Spleen (tissue), 11 donors: ENCODE measurements around the gene MVK. TPM values are rescaled to one million over a fixed set of nuclear protein-coding genes. Genes with fewer than 3 reads are reported as not detected.

ENCODE experiments used
- DNase-seq: peaks from one replicate; pipeline ENCODE4 v3.0.0-alpha.2; 2020
- H3K27ac ChIP-seq, 8 donors: fragments of 200-600 bp; sonication (generic) in 7 of 8; 1 replicate in 4 of 8; 2 replicates in 4 of 8; pipeline versions ENCODE4 v1.5.0 to v1.8.0; 2016 to 2021; ENCODE audit warnings: inconsistent platforms in 4 of 8, mild to moderate bottlenecking in 4 of 8, moderate library complexity in 1 of 8
- H3K27me3 ChIP-seq, 7 donors: fragments of 200-600 bp; sonication (generic) in 6 of 7; replicated peaks in 1 of 7; 1 replicate in 4 of 7; 2 replicates in 3 of 7; pipeline versions ENCODE4 v1.5.0 to v1.8.0; 2016 to 2021; ENCODE audit warnings: inconsistent platforms in 3 of 7, mild to moderate bottlenecking in 1 of 7
- H3K36me3 ChIP-seq, 6 donors: fragments of 200-600 bp; sonication (generic) in 5 of 6; 1 replicate in 4 of 6; 2 replicates in 2 of 6; pipeline versions ENCODE4 v1.5.0 to v1.8.0; 2016 to 2021; ENCODE audit warnings: inconsistent platforms in 2 of 6
- H3K4me1 ChIP-seq, 6 donors: fragments of 200-600 bp; sonication (generic) in 5 of 6; 1 replicate in 3 of 6; 2 replicates in 3 of 6; pipeline versions ENCODE4 v1.5.0 to v1.8.0; 2016 to 2021; ENCODE audit warnings: inconsistent platforms in 3 of 6
- H3K4me3 ChIP-seq, 8 donors: fragments of 200-600 bp; sonication (generic) in 7 of 8; 1 replicate in 4 of 8; 2 replicates in 4 of 8; pipeline versions ENCODE4 v1.5.0 to v1.8.0; 2016 to 2021; ENCODE audit warnings: inconsistent platforms in 4 of 8, mild to moderate bottlenecking in 4 of 8, moderate library complexity in 2 of 8
- H3K9me3 ChIP-seq, 8 donors: fragments of 200-600 bp; sonication (generic) in 7 of 8; 1 replicate in 4 of 8; 2 replicates in 4 of 8; pipeline versions ENCODE4 v1.5.0 to v1.8.0; 2016 to 2021; ENCODE audit warnings: inconsistent platforms in 4 of 8
- CTCF ChIP-seq, 11 experiments: fragments of 200-600 bp in 7 of 11; fragments of 450-650 bp in 4 of 11; sonication (generic) in 4 of 11; IDR thresholded peaks in 8 of 11; conservative IDR thresholded peaks in 3 of 11; 1 replicate in 7 of 11; 2 replicates in 4 of 11; pipeline versions ENCODE4 v1.4.0 to v1.8.0; 2016 to 2021; ENCODE audit warnings: antibody characterized with exemption in 11 of 11, inconsistent platforms in 4 of 11, mild to moderate bottlenecking in 1 of 11
- POLR2A ChIP-seq, 3 donors: fragments of 450-650 bp; IDR thresholded peaks; one replicate each; pipeline ENCODE4 v1.5.1; 2017; ENCODE audit warnings: antibody characterized with exemption in 3 of 3, mild to moderate bottlenecking in 1 of 3
- POLR2AphosphoS5 ChIP-seq, 3 donors: sonication (generic); formaldehyde crosslinking; IDR thresholded peaks; one replicate each; pipeline ENCODE4 v1.5.1; 2017; ENCODE audit warnings: antibody characterized with exemption in 3 of 3
- WGBS, 5 donors: extraction: QIAGEN DNeasy Blood & Tissue Kit in 3 of 5; methylation state at CpG; one replicate each; pipeline versions ENCODE4 v1.1.5 to v1.1.7; 2013 to 2018; 5-methylcytosine and 5-hydroxymethylcytosine counted together
- intact Hi-C: fragments of 100-400 bp; cut with DNase I; formaldehyde crosslinking; loops from one replicate; pipeline ENCODE4 v1.15.0; 2023; ENCODE audit warnings: low total_unique reads
- polyA plus RNA-seq, 3 donors: library from polyadenylated mRNA; stranded (reverse); fragments of 200-250 nt; gene quantifications; one replicate each; pipeline ENCODE4 v1.2.1, GENCODE V29; 2013
- total RNA-seq, 7 donors: library from RNA; depleted of rRNA in 3 of 7; stranded (reverse); fragments of >200 nt in 3 of 7; fragmentation: NEBNext Ultra II Directional in 4 of 7; extraction: Animal tissue kit (Norgen Biotek cat#: 25700) in 4 of 7; gene quantifications; one replicate each; pipeline versions ENCODE4 v1.1.0 to v1.2.1, GENCODE V29; 2016 to 2021
- donor health status: healthy with polysubstance abuse.
- donor health status: DM: no; HTN: no; CAD: no; lungs with moderate emphysema.
- donor health status: DM: no; HTN: no; CAD: no.
- donor health status: Bipolar disorder and iron deficiency.
- donor health status: healthy.
- donor health status: DM: no; HTN: no; CAD: no.
- donor health status: DM: yes; HTN: yes; CAD: no.

MVK gene
- total and polyA plus RNA-seq, 10 donors = 6.2 to 16.5 (median 9.4) TPM

DNA sequence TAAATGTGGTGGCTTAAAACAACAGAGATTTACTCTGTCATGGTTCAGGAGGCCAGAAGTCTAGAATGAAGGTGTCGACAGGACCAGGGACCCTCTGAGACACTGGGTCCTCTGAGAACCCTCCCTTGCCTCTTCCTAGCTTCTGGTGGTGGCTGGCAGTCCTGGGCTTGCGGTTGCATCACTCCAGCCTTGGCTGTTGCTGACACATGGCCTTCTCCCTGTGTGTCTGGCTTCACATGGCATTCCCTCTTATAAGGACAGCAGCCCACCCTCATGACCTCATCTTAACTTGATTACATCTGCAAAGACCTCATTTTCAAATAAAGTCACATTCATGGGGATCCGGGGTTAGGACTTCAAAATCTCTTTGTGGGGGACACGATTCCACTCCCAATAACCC, 36.9 kb downstream of the MVK start:
- 83 to 93% (median 87%) methylated on average over 4 of the region's 4 CpGs for WGBS, 5 donors
- Histone ChIP-seq H3K27me3 (peaks cover 0 to 66% (median 4%) of the 10 kb centered on the region in 7 donors), H3K9me3 (no peaks in the 10 kb centered on the region), H3K4me3 (no peak overlapping the region), H3K36me3 (no peaks in the 10 kb centered on the region), H3K27ac (no peak overlapping the region), H3K4me1 (no peaks in the 10 kb centered on the region)
- no peak for TF ChIP-seq POLR2A (IDR thresholded peaks at IDR 0.05)
- TF ChIP-seq CTCF (IDR thresholded peaks at IDR 0.05 in 8 of 11, conservative IDR thresholded peaks at IDR 0.05 in 3 of 11) = no peak
- no peak for TF ChIP-seq POLR2AphosphoS5 (IDR thresholded peaks at IDR 0.05)
- no peak for DNase-seq
- intact Hi-C loops = no loop called here

DNA sequence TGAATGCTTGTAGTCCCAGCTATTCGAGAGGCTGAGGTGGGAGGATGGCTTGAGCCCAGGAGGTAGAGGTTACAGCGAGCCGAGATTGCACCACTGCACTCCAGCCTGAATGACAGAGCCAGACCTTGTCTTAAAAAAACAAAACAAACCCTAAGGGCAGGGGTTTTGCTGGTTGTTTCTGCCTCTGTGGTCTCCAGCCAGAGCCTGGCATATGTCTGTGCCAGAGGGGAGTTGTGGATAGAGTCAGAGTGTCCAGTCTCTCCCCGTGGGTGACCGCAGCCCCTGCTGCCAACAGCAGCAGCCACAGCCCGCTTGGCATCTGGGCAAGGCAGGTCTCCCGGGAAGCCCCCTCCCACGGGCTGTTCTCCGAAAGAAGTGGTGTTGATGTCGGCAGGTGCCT, 37.6 kb downstream of the MVK start:
- Histone ChIP-seq H3K4me3 (no peak overlapping the region), H3K36me3 (no peaks in the 10 kb centered on the region), H3K4me1 (no peaks in the 10 kb centered on the region), H3K27ac (no peak overlapping the region), H3K9me3 (no peaks in the 10 kb centered on the region), H3K27me3 (peaks cover 0 to 67% (median 8%) of the 10 kb centered on the region in 7 donors)
- WGBS, 5 donors = 56 to 81% (median 71%) methylated on average over 6 to 10 of the region's 10 CpGs
- intact Hi-C loops = no loop called here
- no peak for TF ChIP-seq POLR2AphosphoS5 (IDR thresholded peaks at IDR 0.05)
- no peak for TF ChIP-seq CTCF (IDR thresholded peaks at IDR 0.05 in 8 of 11, conservative IDR thresholded peaks at IDR 0.05 in 3 of 11)
- TF ChIP-seq POLR2A (IDR thresholded peaks at IDR 0.05) = no peak
- DNase-seq = no peak

DNA sequence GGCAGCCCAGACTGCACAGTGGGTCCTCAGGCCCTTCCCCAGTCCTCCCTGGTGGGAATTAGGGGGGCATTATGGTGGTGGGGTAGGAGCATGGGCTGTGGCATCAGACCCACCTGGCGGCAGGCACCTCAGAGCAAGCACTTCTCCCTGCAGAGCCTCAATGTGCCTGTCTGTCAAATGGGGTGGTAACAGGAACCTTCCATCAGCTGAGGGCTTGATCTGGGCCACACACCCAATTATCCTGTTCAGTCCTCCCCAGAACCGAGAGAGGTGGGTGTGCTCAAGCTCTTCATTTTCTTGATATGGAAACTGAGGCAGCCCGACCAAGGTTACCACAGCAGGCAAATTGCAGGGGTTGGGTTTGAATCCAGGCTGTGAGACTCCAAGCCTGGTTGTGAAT, 38.4 kb downstream of the MVK start:
- H3K4me1 ChIP-seq = no peaks in the 10 kb centered on the region
- no peak for TF ChIP-seq CTCF (IDR thresholded peaks at IDR 0.05 in 8 of 11, conservative IDR thresholded peaks at IDR 0.05 in 3 of 11)
- TF ChIP-seq POLR2A (IDR thresholded peaks at IDR 0.05) = no peak
- no peak for TF ChIP-seq POLR2AphosphoS5 (IDR thresholded peaks at IDR 0.05)

GRCh38 chr12:109612975-109613502, 39.4 kb downstream of the MVK start:
- TF ChIP-seq CTCF (IDR thresholded peaks at IDR 0.05 in 8 of 11, conservative IDR thresholded peaks at IDR 0.05 in 3 of 11) = peak in 1 of 11 experiments; percentile 10
- no peak for TF ChIP-seq POLR2AphosphoS5 (IDR thresholded peaks at IDR 0.05)
- no peak for TF ChIP-seq POLR2A (IDR thresholded peaks at IDR 0.05)
- peaks cover 0 to 68% (median 8%) of the 10 kb centered on the region in 7 donors for H3K27me3 ChIP-seq
- 36 to 58% (median 53%) methylated on average over 3 to 5 of the region's 5 CpGs for WGBS, 5 donors
- H3K9me3 ChIP-seq = no peaks in the 10 kb centered on the region
- no peak for DNase-seq
- no peak overlapping the region for H3K27ac ChIP-seq
- no peaks in the 10 kb centered on the region for H3K4me1 ChIP-seq
- intact Hi-C loops = no loop called here
- no peaks in the 10 kb centered on the region for H3K36me3 ChIP-seq
- H3K4me3 ChIP-seq = no peak overlapping the region

More for the DNA sequence above, 38.4 kb downstream of the MVK start:
- no peak overlapping the region for H3K27ac ChIP-seq
- no peaks in the 10 kb centered on the region for H3K9me3 ChIP-seq
- peaks cover 0 to 68% (median 8%) of the 10 kb centered on the region in 7 donors for H3K27me3 ChIP-seq
- H3K36me3 ChIP-seq = no peaks in the 10 kb centered on the region
- H3K4me3 ChIP-seq = no peak overlapping the region
- intact Hi-C loops = no loop called here
- no peak for DNase-seq
- WGBS, 5 donors = 76 to 91% (median 86%) methylated on average over 3 of the region's 3 CpGs
